Uterus (tissue), 2 donors: Measurements from ENCODE around the gene OPCML.

Source experiments
- POLR2A ChIP-seq, 2 donors: fragments of 450-650 bp; IDR thresholded peaks; one replicate each; pipeline ENCODE4 v1.6.1; 2016; ENCODE audit warnings: antibody characterized with exemption in 2 of 2, mild to moderate bottlenecking in 1 of 2, moderate library complexity in 1 of 2
- TF ChIP-seq, protein P1 (sequence below), 4 experiments: fragments of 200-600 bp in 2 of 4; fragments of 450-650 bp in 2 of 4; sonication (generic) in 2 of 4; IDR thresholded peaks; one replicate each; pipeline ENCODE4 v1.5.1; 2016 to 2019; ENCODE audit warnings: antibody characterized with exemption in 4 of 4, mild to moderate bottlenecking in 2 of 4, moderate library complexity in 1 of 4

- TF ChIP-seq, protein P1, sequence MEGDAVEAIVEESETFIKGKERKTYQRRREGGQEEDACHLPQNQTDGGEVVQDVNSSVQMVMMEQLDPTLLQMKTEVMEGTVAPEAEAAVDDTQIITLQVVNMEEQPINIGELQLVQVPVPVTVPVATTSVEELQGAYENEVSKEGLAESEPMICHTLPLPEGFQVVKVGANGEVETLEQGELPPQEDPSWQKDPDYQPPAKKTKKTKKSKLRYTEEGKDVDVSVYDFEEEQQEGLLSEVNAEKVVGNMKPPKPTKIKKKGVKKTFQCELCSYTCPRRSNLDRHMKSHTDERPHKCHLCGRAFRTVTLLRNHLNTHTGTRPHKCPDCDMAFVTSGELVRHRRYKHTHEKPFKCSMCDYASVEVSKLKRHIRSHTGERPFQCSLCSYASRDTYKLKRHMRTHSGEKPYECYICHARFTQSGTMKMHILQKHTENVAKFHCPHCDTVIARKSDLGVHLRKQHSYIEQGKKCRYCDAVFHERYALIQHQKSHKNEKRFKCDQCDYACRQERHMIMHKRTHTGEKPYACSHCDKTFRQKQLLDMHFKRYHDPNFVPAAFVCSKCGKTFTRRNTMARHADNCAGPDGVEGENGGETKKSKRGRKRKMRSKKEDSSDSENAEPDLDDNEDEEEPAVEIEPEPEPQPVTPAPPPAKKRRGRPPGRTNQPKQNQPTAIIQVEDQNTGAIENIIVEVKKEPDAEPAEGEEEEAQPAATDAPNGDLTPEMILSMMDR (IDR thresholded peaks at IDR 0.05) = no peak
- TF ChIP-seq POLR2A (IDR thresholded peaks at IDR 0.05) = no peak
Measured at GRCh38 chr11:133337951-133338418, 194.3 kb downstream of the OPCML start.
